H1 (cell line): ENCODE data around the gene SEL1L3.

Experiments used
- BCL11A ChIP-seq, 2 experiments: IDR thresholded peaks; one replicate each; pipeline ENCODE4 v1.6.1; 2011; ENCODE audit warnings: low read depth in 2 of 2, low read length in 2 of 2, mild to moderate bottlenecking in 2 of 2
- BRCA1 ChIP-seq: IDR thresholded peaks from 2 replicates; pipeline ENCODE4 v1.6.1; 2012; ENCODE audit warnings: low read depth, low read length, improper control_type of control experiment
- CREB1 ChIP-seq: IDR thresholded peaks from 2 replicates; pipeline ENCODE4 v1.6.1; 2012; ENCODE audit warnings: inconsistent platforms
- KDM1A ChIP-seq: fragments of 200-600, 300-600 bp; sonication (generic); IDR thresholded peaks from 2 replicates; pipeline ENCODE4 v1.7.1; 2016; ENCODE audit warnings: mild to moderate bottlenecking, low read length, borderline replicate concordance
- TAF1 ChIP-seq: IDR thresholded peaks from 2 replicates; pipeline ENCODE4 v1.6.1; 2011; ENCODE audit warnings: mild to moderate bottlenecking, low read depth, low read length
- ZNF274 ChIP-seq: IDR thresholded peaks from 2 replicates; pipeline ENCODE4 v1.7.0; 2012; ENCODE audit warnings: low read length, borderline replicate concordance; ENCODE audit errors: extremely low read depth
- TF ChIP-seq, protein P1 (sequence below), 3 experiments: IDR thresholded peaks; 1 replicate in 2 of 3; 2 replicates in 1 of 3; pipeline versions ENCODE4 v1.5.1 to v1.6.1; 2011; ENCODE audit warnings: low read length in 3 of 3, mild to moderate bottlenecking in 3 of 3, inconsistent platforms in 2 of 3, low read depth in 1 of 3, moderate library complexity in 1 of 3; ENCODE audit not compliant: insufficient read depth in 1 of 3; ENCODE audit errors: control extremely low read depth in 1 of 3
- TF ChIP-seq, protein P2 (sequence below): IDR thresholded peaks from 2 replicates; pipeline ENCODE4 v1.6.1; 2012; ENCODE audit warnings: inconsistent platforms
- TF ChIP-seq, protein P3 (sequence below): IDR thresholded peaks from 2 replicates; pipeline ENCODE4 v1.6.1; 2011; ENCODE audit warnings: low read length, improper control_type of control experiment

DNA sequence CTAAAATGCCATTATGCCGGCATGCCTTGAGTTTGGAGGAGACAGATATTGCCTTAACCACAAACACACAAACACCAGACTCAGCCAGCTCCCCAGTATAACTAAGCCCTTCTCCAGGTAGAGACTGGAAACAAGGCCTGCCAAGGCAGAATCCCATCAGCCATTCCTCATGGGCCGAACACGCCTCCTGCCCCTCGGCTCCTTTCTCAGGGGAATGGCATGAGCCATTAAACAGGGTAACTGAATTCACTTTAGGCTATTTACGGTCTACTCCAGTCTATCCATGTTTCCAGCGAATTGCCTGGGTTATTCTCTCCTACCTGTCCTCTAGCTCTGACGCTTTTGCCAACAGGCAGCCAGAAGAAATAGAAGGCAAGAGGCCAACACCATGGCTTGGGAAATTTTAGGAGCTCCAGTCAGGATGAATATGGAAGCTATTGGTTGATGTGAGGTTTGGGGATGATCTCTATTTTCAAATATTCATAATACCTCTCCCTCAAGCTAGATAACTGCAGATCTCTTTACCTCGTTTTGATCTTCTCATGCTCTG is 4.9 kb downstream of the SEL1L3 start:
- TF ChIP-seq, protein P1, sequence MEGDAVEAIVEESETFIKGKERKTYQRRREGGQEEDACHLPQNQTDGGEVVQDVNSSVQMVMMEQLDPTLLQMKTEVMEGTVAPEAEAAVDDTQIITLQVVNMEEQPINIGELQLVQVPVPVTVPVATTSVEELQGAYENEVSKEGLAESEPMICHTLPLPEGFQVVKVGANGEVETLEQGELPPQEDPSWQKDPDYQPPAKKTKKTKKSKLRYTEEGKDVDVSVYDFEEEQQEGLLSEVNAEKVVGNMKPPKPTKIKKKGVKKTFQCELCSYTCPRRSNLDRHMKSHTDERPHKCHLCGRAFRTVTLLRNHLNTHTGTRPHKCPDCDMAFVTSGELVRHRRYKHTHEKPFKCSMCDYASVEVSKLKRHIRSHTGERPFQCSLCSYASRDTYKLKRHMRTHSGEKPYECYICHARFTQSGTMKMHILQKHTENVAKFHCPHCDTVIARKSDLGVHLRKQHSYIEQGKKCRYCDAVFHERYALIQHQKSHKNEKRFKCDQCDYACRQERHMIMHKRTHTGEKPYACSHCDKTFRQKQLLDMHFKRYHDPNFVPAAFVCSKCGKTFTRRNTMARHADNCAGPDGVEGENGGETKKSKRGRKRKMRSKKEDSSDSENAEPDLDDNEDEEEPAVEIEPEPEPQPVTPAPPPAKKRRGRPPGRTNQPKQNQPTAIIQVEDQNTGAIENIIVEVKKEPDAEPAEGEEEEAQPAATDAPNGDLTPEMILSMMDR (IDR thresholded peaks at IDR 0.05; ENCODE audit: control extremely low read depth in 1 of 3, insufficient read depth in 1 of 3, low read depth in 1 of 3, low read length in 3 of 3): no peak
- TF ChIP-seq KDM1A (no peak), ZNF274 (no peak), CREB1 (no peak), BRCA1 (no peak), BCL11A (IDR thresholded peaks at IDR 0.05; ENCODE audit: low read depth in 2 of 2, low read length in 2 of 2) (no peak), TAF1 (no peak)
- TF ChIP-seq, protein P2, sequence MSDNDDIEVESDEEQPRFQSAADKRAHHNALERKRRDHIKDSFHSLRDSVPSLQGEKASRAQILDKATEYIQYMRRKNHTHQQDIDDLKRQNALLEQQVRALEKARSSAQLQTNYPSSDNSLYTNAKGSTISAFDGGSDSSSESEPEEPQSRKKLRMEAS: no peak
- TF ChIP-seq, protein P3, sequence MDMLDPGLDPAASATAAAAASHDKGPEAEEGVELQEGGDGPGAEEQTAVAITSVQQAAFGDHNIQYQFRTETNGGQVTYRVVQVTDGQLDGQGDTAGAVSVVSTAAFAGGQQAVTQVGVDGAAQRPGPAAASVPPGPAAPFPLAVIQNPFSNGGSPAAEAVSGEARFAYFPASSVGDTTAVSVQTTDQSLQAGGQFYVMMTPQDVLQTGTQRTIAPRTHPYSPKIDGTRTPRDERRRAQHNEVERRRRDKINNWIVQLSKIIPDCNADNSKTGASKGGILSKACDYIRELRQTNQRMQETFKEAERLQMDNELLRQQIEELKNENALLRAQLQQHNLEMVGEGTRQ: no peak
